Fibroblast of skin of scalp (primary cell): ENCODE results near the gene BCAS1.

ENCODE experiments used
- DNase-seq: peaks from one replicate; pipeline ENCODE4 v3.0.0-alpha.2; 2013

BCAS1 gene

GRCh38 chr20:54047048-54047447 lies 23.3 kb downstream of the BCAS1 start:
- DNase-seq, result peak; percentile 22

- DNase-seq, result peak; percentile 91
Observed at GRCh38 chr20:54044156-54044555, 26.2 kb downstream of the BCAS1 start.

DNA sequence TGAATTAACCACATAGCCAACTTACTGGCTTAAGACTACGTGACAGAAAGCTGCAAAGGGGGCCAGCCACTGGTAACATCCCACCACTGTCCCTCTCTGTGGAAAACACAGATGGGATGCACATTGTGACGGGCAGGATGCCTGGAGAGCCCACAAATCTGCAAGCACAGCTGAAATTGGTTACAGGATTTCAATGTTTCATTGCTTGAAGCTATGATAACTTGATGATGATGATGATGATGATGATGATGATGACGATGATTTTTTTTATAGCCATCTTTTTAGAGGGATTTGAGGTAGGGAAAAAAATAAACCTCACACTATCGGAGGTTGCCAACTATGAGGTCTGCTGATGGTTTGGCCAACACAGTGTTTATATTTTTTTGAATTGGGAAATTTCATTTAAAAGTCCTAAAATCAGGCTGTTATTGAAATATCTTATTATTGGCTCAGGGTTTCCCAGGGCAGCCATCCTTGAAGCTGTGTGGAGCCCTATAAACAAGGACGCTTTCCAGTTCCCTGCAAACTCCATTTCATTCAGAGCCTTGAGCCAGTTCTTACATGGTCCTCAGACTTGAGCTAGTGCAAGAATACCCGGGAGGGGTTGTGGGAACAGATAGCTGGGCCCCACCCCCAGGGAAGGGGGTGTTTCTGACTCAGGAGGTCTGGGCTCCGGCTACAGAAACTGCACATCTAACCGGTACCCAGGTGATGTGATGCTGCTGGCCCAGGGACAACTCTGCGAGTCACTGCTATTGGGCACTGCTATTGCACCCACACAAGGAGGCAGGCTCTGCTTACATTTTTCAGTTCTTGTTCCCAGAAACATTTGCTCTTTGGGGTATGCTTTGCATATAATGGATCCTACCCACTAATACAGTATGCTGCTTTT lies 27.1 kb downstream of the BCAS1 start:
- DNase-seq, result peak; percentile 31

DNA sequence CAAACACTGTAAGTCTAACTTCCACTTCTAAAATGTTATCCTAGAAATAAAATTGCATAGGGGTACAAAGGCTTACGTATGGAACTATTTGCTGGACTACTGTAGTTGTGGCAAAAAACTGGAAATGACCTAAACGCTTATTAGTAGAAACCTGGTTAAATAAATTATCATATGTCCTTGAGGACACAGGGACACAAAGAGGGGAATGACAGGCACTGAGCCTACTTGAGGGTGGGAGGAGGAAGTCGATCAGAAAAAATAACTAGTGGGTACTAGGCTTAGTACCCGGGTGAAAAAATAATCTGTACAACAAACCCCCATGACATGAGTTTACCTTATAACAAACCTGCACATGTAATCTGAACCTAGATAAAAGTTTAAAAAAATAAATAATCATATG lies 28.4 kb downstream of the BCAS1 start:
- DNase-seq, result no peak

GRCh38 chr20:54041336-54041735 lies 29.1 kb downstream of the BCAS1 start:
- no peak for DNase-seq

- no peak for DNase-seq
Observed at GRCh38 chr20:54040531-54040930, 29.9 kb downstream of the BCAS1 start.

DNA sequence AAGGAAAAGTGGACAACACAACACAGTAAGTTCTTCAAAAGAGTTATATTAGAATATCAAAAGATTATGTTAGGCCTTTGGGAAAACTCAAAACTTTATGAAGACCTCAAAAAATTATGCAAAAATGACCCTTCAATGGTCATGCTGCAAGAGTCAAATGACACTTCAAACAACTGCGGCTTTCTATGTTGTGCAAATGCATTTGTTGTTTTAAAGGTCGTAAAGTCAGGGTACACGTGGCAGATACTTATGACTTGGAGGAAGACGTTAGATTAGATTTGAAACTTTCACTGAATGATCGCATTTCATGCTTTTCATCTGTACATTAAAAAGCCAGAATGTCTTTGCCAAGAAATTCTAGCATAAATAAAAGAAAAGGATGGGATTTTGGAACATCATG lies 31.4 kb downstream of the BCAS1 start:
- DNase-seq, result no peak

GRCh38 chr20:54037525-54037924 lies 32.9 kb downstream of the BCAS1 start:
- no peak for DNase-seq

DNA sequence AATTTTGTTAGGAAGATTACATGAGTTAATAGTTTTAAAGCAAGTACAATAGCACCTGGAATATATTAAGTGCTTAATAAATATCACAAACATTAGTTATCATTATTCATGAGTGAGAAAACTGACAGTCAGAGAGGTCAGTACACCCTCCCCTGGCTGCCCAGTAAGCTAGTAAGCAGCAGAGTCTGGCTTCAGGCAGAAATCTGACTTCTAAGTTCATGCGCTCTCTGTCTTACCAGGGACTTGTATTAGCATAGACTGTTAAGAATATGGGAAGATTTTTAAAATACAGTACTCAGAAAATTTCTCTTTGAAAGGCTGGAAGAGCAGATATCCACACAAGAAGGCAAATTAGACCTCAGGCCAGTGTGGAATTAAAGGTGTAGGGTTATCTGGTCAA lies 40.8 kb downstream of the BCAS1 start:
- no peak for DNase-seq

DNA sequence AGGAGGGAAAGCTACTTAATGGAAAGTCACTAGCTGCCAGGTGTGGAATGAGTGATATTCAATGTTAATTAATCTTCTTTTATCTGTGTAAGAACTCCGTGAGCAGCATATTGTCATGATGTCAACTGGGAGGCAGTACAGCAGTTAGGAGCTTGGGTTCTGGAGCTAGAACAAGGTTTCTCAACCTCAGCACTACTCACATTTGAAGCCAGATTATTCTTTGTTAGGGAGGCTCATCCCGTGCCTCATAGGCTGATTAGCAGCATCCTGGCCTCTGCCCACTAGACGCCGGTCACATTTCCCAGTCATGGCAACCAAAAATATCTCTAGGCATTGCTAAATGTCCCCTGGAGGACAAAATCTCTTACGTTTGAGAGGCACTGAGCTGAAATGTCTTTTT lies 41.2 kb downstream of the BCAS1 start:
- DNase-seq, result no peak

- no peak for DNase-seq
Observed at GRCh38 chr20:54028276-54029011, 42.0 kb downstream of the BCAS1 start.

- DNase-seq, result no peak
Observed at GRCh38 chr20:54027704-54028103, 42.7 kb downstream of the BCAS1 start.

DNA sequence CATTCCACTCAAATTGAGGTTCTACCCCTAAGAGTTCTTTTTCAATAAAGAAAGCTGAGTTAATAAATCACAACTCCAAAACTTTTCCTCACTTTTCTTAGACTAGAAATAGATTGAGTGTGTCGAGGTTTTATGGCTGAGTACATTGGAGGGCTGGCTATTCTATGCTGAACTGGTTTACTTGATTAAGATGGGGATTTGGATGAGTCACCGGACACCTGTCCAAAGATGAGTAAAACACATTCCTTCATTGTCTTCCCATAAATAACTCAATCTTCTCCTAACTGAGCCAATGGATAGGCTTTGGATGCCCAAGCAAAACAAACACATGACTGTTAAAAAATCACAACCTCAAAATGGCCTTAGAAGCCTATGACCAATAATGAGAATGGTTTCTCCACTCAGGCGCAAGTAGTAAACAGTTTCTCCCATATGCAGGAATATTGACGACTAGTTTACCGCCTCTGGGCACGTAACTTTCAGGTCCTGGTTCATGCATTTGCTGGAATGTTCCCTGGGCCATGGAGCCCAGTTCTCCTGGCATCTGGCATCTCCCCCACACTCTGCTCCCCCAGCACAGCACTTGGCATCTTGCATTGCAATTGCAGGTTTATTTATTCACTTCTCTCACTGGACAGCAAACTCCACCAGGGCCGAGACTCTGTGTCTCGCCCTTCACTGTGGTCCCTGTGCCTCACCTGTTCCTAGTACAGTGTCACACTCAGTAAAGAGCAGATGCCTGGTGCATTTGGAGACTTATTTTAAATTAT lies 43.9 kb downstream of the BCAS1 start:
- no peak for DNase-seq

DNA sequence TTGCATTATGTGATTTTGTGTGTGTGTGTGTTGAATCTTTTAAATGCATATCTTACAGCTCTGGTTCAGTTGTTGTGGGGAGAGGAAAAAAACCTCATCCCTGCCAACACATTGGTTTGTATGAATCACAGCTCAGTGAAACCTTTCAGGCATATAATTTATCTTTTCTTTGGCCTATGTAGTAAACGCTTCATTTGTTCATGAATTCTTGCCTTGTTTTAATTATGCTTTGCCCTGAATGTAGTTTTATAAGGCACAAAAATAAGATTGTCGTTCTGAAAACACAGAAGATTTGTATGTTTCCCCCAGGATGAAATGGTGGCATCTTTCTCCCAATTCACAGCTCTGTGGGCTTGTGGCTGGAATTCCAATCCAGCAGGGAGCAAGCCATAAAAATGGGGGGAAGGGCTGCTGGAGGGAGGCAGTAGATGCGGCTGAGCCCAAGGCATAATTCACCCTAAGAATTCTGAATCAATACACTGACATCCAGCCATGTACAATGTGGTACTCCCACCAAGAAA lies 45.1 kb downstream of the BCAS1 start:
- peak; percentile 76 for DNase-seq

GRCh38 chr20:54023406-54023805 lies 47.0 kb downstream of the BCAS1 start:
- no peak for DNase-seq

- no peak for DNase-seq
Observed at GRCh38 chr20:54021446-54022235, 48.8 kb downstream of the BCAS1 start.

- DNase-seq, result no peak
Observed at GRCh38 chr20:54020868-54021267, 49.5 kb downstream of the BCAS1 start.

GRCh38 chr20:54020348-54020747 lies 50.0 kb downstream of the BCAS1 start:
- DNase-seq, result no peak

GRCh38 chr20:54019585-54019984 lies 50.8 kb downstream of the BCAS1 start:
- DNase-seq, result no peak

DNA sequence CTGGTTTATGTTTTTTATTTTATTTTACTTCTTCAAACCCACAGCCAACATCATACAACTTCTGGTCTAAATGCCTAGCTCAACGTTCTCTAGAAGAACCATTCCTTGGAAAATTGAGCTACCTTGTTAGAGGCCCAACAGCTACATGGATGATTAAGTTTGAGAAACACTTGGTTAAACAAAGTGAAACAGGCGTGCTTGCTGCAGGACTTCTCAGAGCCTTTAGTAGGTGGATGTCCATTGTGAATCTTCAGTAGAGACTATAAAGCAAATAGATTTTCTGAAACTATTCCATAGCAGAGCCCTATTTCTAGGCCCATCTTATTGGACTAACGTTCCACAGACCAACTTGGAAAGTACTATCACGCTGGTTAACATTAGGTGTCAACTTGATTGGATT lies 51.3 kb downstream of the BCAS1 start:
- no peak for DNase-seq

- no peak for DNase-seq
Observed at GRCh38 chr20:54017846-54018245, 52.5 kb downstream of the BCAS1 start.

DNA sequence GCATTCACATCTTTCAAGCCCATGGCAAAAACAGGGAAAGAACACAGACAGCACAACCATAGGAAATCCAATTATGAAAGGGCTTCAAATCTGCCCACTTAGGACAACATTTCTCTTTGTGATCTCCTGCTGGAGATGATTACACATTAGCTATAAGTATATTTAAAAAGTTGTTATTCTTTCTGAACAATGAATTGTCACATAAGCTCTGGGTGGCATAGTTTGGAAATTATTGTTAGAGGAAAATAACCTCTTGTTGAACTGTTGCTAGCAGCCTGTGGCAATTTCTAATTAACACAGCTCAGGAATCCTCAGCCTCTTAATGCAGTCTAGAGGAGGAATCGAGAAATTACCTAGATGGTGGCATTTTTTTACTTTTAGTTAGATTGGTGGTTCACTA lies 54.9 kb downstream of the BCAS1 start:
- DNase-seq, result no peak
